Measurements from ENCODE around the gene CCNDBP1.

DNA sequence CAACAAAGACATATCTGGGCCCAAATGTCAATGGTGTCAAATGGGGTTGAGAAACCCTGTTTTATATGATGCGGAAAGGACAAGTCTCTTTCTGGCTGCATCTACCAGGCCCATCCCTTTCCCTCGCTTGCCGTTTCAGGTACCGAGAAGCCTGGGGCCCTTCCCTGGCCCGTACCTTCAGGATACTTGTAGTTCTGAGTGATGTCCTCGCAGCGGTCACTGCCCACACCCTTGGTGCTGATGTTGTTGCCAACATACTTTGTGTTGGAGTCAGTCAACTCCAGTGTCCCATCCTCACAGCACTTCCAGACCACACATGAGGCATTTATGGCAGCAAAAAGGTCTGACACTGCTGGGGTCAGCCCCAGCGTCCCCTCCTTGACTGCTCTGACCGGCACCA is 21.8 kb downstream of the CCNDBP1 start:
- TF ChIP-seq, protein P1, sequence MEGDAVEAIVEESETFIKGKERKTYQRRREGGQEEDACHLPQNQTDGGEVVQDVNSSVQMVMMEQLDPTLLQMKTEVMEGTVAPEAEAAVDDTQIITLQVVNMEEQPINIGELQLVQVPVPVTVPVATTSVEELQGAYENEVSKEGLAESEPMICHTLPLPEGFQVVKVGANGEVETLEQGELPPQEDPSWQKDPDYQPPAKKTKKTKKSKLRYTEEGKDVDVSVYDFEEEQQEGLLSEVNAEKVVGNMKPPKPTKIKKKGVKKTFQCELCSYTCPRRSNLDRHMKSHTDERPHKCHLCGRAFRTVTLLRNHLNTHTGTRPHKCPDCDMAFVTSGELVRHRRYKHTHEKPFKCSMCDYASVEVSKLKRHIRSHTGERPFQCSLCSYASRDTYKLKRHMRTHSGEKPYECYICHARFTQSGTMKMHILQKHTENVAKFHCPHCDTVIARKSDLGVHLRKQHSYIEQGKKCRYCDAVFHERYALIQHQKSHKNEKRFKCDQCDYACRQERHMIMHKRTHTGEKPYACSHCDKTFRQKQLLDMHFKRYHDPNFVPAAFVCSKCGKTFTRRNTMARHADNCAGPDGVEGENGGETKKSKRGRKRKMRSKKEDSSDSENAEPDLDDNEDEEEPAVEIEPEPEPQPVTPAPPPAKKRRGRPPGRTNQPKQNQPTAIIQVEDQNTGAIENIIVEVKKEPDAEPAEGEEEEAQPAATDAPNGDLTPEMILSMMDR (IDR thresholded peaks at IDR 0.05) = no peak
- TF ChIP-seq POLR2A (IDR thresholded peaks at IDR 0.05) = no peak
